Type B pancreatic cell (in vitro differentiated cells): Measurements from ENCODE around the gene CYP4A22. TPM values are rescaled to one million over a fixed set of nuclear protein-coding genes. Genes with fewer than 3 reads are reported as not detected.
A peak's percentile ranks its signal among the peaks of the same experiment; 100 is the strongest.
"Not testable (repeated sequence)": the region's sequence is repeated elsewhere in the genome, so short reads cannot be mapped to it uniquely, and the experiment has no call there.

Experiments used
- DNase-seq: peaks from one replicate; pipeline ENCODE4 v3.0.0; 2021; ENCODE audit warnings: mixed read lengths; ENCODE audit not compliant: unreplicated experiment; ENCODE audit errors: extremely low spot score
- H3K27ac Mint-ChIP-seq: 2 replicates; pipeline ENCODE4 v1.8.0; 2021; ENCODE audit warnings: mild to moderate bottlenecking, mixed read lengths
- H3K27me3 Mint-ChIP-seq: 2 replicates; pipeline ENCODE4 v1.8.0; 2021; ENCODE audit warnings: mixed read lengths
- H3K36me3 Mint-ChIP-seq: 2 replicates; pipeline ENCODE4 v1.8.0; 2021; ENCODE audit warnings: mixed read lengths
- H3K4me1 Mint-ChIP-seq: one replicate; pipeline ENCODE4 v1.8.0; 2021; ENCODE audit warnings: mixed read lengths; ENCODE audit not compliant: unreplicated experiment
- H3K4me3 Mint-ChIP-seq: 2 replicates; pipeline ENCODE4 v1.8.0; 2021; ENCODE audit warnings: mild to moderate bottlenecking, mixed read lengths
- H3K9me3 Mint-ChIP-seq: 2 replicates; pipeline ENCODE4 v1.8.0; 2021; ENCODE audit warnings: mixed read lengths
- CTCF ChIP-seq: fragments of 200-600 bp; sonication (generic); conservative IDR thresholded peaks from 2 replicates; pipeline ENCODE4 v1.5.0; 2021; ENCODE audit warnings: antibody characterized with exemption, mild to moderate bottlenecking
- total RNA-seq: library from RNA; stranded (reverse); gene quantifications from 2 replicates; pipeline ENCODE4 v1.2.1, GENCODE V29; 2021; ENCODE audit warnings: low replicate concordance

CYP4A22 gene
- total RNA-seq, 1 donor from 2014 or later, result not detected

- peak; percentile 96 for TF ChIP-seq CTCF
- Mint-ChIP-seq H3K27me3 (peaks cover 14% of the 10 kb centered on the region), H3K36me3 (no peaks in the 10 kb centered on the region), H3K9me3 (no peaks in the 10 kb centered on the region), H3K27ac (peak overlapping the region; percentile 27), H3K4me3 (no peak overlapping the region), H3K4me1 (peaks cover 6% of the 10 kb centered on the region)
- peak; percentile 79 for DNase-seq
These were observed 55.5 kb downstream of the CYP4A22 start for GRCh38 chr1:47192458-47193384.

- not testable (repeated sequence) for H3K36me3 Mint-ChIP-seq, H3K4me1 Mint-ChIP-seq, H3K4me3 Mint-ChIP-seq, H3K9me3 Mint-ChIP-seq, DNase-seq, H3K27ac Mint-ChIP-seq
- H3K27me3 Mint-ChIP-seq, result peaks cover 22% of the 10 kb centered on the region
These were observed 56.3 kb downstream of the CYP4A22 start for GRCh38 chr1:47193496-47193895.

- H3K27me3 Mint-ChIP-seq, result peaks cover 30% of the 10 kb centered on the region
- DNase-seq, result no peak
- H3K4me1 Mint-ChIP-seq, result peaks cover 6% of the 10 kb centered on the region
- no peak overlapping the region for H3K27ac Mint-ChIP-seq
- H3K4me3 Mint-ChIP-seq, result no peak overlapping the region
- no peak for TF ChIP-seq CTCF
- no peaks in the 10 kb centered on the region for H3K36me3 Mint-ChIP-seq
- no peaks in the 10 kb centered on the region for H3K9me3 Mint-ChIP-seq
These were observed 57.1 kb downstream of the CYP4A22 start for GRCh38 chr1:47194311-47194710.

GRCh38 chr1:47195981-47196380, 58.7 kb downstream of the CYP4A22 start:
- H3K4me3 Mint-ChIP-seq, DNase-seq, H3K9me3 Mint-ChIP-seq, H3K27ac Mint-ChIP-seq, H3K36me3 Mint-ChIP-seq, H3K4me1 Mint-ChIP-seq: not testable (repeated sequence)
- peaks cover 41% of the 10 kb centered on the region for H3K27me3 Mint-ChIP-seq

- Mint-ChIP-seq H3K4me3 (no peak overlapping the region), H3K4me1 (peaks cover 6% of the 10 kb centered on the region), H3K27me3 (peaks cover 48% of the 10 kb centered on the region), H3K27ac (no peak overlapping the region), H3K36me3 (no peaks in the 10 kb centered on the region), H3K9me3 (no peaks in the 10 kb centered on the region)
- no peak for TF ChIP-seq CTCF
- DNase-seq, result no peak
These were observed 59.4 kb downstream of the CYP4A22 start for GRCh38 chr1:47196622-47197021.

GRCh38 chr1:47198214-47198613, 61.0 kb downstream of the CYP4A22 start:
- H3K9me3 Mint-ChIP-seq, result no peaks in the 10 kb centered on the region
- no peak overlapping the region for H3K27ac Mint-ChIP-seq
- H3K4me3 Mint-ChIP-seq, result no peak overlapping the region
- H3K4me1 Mint-ChIP-seq, result no peaks in the 10 kb centered on the region
- no peaks in the 10 kb centered on the region for H3K36me3 Mint-ChIP-seq
- peaks cover 46% of the 10 kb centered on the region for H3K27me3 Mint-ChIP-seq
- no peak for TF ChIP-seq CTCF
- DNase-seq, result no peak

Other genes starting within 250 kb of the CYP4A22 start
- not detected in 2 replicates for gene CYP4A11, start 196.0 kb upstream of the CYP4A22 start, total RNA-seq
- gene CYP4X1, start 113.8 kb upstream of the CYP4A22 start, total RNA-seq, result 0.31 and 1.8 TPM in 2 replicates
- gene CYP4Z1, start 70.2 kb upstream of the CYP4A22 start, total RNA-seq, result not detected in 2 replicates
- gene PDZK1IP1, start 52.6 kb downstream of the CYP4A22 start, total RNA-seq, result not detected in 2 replicates
- gene TAL1, start 94.8 kb downstream of the CYP4A22 start, total RNA-seq, result not detected in 2 replicates
- gene STIL, start 176.7 kb downstream of the CYP4A22 start, total RNA-seq, result 7.4 and 19.7 TPM in 2 replicates
- gene CMPK1, start 196.3 kb downstream of the CYP4A22 start, total RNA-seq, result 53.2 and 70.1 TPM in 2 replicates